ENCODE measurements around the gene POLDIP3. TPM values are rescaled to one million over a fixed set of nuclear protein-coding genes. Genes with fewer than 3 reads are reported as not detected.

Gene POLDIP3, protein sequence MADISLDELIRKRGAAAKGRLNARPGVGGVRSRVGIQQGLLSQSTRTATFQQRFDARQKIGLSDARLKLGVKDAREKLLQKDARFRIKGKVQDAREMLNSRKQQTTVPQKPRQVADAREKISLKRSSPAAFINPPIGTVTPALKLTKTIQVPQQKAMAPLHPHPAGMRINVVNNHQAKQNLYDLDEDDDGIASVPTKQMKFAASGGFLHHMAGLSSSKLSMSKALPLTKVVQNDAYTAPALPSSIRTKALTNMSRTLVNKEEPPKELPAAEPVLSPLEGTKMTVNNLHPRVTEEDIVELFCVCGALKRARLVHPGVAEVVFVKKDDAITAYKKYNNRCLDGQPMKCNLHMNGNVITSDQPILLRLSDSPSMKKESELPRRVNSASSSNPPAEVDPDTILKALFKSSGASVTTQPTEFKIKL
- 10 to 100 TPM; 23.5 to 38.4 (median 29.0) TPM for total RNA-seq
- polyA plus RNA-seq = 10 to 100 TPM; 13.0 to 42.7 TPM
- long read RNA-seq, donor 1, transcript POLDIP3-201 (9 exons, 3,441 nt) = major isoform, 38 of 67 reads
- long read RNA-seq, donor 1, partial matches to known transcripts = 4 of 67 reads
- long read RNA-seq, donor 1, other reads (novel, unspliced or antisense) = 21 of 67 reads
- long read RNA-seq, donor 2, transcript POLDIP3-203 (8 exons, 3,323 nt) = minor isoform, 18 of 237 reads
- long read RNA-seq, donor 2, transcript POLDIP3-201 (9 exons, 3,441 nt) = major isoform, 141 of 237 reads
- long read RNA-seq, donor 2, partial matches to known transcripts = 44 of 237 reads
- long read RNA-seq, donor 2, other reads (novel, unspliced or antisense) = 34 of 237 reads
- long read RNA-seq, donor 3, transcript POLDIP3-201 (9 exons, 3,441 nt) = major isoform, 51 of 94 reads
- long read RNA-seq, donor 3, transcript POLDIP3-203 (8 exons, 3,323 nt) = minor isoform, 6 of 94 reads
- long read RNA-seq, donor 3, partial matches to known transcripts = 14 of 94 reads
- long read RNA-seq, donor 3, other reads (novel, unspliced or antisense) = 23 of 94 reads

DNA sequence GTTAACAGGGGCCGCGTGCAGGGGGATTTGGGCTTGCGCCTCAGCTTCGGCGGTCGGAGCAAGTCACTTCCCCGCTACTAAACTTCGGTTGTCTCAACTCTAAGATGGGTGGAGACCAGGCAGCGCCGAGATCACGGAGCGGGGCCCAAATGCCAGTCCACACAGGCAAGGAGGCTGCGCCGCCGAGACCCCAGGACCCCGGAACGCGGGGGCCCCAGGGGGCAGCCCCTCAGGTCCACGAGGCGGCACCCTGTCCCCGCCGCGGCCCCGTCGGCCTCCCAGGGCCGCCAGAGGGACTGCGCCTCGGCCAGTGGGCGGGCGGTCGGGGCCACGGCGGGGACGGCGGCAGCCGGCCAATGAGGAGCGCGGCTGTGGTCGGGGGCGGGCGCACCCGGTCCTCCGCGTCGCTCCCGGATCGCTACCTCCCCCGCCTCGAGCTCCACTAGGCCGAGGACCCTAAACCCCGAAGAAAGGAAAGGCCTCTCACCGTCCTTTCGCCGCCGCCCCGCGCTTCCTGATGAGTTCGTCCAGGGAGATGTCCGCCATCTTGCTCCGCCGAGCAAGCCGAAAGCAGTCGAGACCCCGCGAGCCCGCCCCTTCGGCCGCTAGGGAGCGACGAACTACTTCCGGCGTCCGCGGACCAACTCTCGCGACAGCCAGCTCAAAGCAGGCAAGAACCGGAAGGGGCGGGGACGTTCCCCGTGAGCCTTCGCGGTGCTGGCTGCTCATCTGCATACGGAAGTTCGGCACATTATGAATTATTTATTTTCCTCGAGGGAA, at the start of gene POLDIP3:
Gene POLDIP3 (minus strand): TSS at position 572 of the 780 bp plus-strand sequence. CDS start 26 bp downstream, at position 546.
- no peaks in the 10 kb centered on the region for H3K9me3 ChIP-seq
- H3K4me3 ChIP-seq = peak within 1 kb of the TSS; percentile 66 to 98 (median 88)
- 0 to 1% (median 1%) methylated on average over 53 to 85 of the region's 85 CpGs for WGBS, 4 donors
- ATAC-seq (peak; percentile 88 to 93 (median 89)), DNase-seq (peak; percentile 99 to 100 (median 99))
- intact Hi-C loops (cut with DNase I) = loop anchor here in 4 of 10 donors (2.0 to 10.0 kb wide), 3 partner anchors 32 to 100 kb away; partner anchors contain the start of genes CYB5R3 (in 1 of the 4) and RRP7A (in 1 of the 4)
- no peaks in the 10 kb centered on the region for H3K27me3 ChIP-seq
- peaks cover 9 to 68% (median 53%) of the 10 kb centered on the region in 12 donors for H3K4me1 ChIP-seq
- peaks cover 0 to 29% (median 11%) of the 10 kb centered on the region in 9 donors for H3K36me3 ChIP-seq
- H3K27ac ChIP-seq = peak within 1 kb of the TSS; percentile 90 to 99 (median 97)
- TF ChIP-seq POLR2A (IDR thresholded peaks at IDR 0.05) = peak in 1 of 2 donors; percentile 78
- TF ChIP-seq, protein P1, sequence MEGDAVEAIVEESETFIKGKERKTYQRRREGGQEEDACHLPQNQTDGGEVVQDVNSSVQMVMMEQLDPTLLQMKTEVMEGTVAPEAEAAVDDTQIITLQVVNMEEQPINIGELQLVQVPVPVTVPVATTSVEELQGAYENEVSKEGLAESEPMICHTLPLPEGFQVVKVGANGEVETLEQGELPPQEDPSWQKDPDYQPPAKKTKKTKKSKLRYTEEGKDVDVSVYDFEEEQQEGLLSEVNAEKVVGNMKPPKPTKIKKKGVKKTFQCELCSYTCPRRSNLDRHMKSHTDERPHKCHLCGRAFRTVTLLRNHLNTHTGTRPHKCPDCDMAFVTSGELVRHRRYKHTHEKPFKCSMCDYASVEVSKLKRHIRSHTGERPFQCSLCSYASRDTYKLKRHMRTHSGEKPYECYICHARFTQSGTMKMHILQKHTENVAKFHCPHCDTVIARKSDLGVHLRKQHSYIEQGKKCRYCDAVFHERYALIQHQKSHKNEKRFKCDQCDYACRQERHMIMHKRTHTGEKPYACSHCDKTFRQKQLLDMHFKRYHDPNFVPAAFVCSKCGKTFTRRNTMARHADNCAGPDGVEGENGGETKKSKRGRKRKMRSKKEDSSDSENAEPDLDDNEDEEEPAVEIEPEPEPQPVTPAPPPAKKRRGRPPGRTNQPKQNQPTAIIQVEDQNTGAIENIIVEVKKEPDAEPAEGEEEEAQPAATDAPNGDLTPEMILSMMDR (IDR thresholded peaks at IDR 0.05) = peak in 10 of 12 donors; percentile 3 to 61 (median 26)

DNA sequence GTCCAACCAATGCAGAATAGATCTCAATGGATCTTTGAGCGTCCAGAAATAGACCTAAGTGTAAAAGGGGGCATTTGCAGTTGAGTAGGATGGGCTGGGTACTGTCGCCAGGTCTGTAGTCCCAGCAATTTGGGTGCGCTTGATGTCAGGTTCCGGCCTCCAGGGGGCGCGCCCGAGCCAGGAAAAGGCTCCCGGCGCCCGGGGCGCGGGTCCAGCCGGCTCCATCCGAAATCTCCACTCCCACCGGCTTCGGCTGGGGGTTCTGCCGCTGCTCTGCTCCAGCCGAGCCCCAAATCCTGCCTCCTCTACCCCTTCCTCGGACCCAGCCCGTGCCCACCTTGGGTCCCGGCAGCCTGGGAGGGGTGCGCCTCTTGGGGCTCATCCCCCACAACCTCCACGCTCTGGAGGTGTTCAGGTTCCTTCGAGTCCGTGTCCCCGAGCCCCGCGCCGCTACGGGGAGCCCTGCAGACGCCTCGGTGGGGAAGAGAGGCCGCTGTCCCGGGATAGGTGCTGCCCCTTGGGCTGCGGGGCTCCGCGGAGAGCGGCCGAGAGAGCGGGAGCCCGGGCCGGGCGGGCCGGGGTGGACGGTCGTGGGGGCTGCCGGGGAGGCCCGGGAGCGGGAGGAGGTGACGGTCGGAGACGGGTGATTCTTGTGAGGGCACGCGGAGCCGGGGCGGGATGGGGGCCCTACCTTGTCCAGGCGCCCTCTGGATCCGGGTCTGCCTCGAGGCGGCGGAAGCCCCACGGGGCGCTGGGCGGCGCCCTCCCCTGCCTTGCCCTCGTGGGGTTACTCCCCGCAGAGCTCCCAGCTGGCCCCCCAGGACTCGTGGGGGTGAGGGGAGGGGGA, 47.5 kb upstream of the POLDIP3 start:
- intact Hi-C loops (cut with DNase I) = loop anchor here in 9 of 10 donors (2.0 to 10.0 kb wide), 8 partner anchors 53 to 430 kb away; partner anchors contain the start of gene A4GALT (in 1 of the 9)
- no peak for TF ChIP-seq POLR2A (IDR thresholded peaks at IDR 0.05)
- TF ChIP-seq, protein P1 (IDR thresholded peaks at IDR 0.05) = peak; percentile 77 to 93 (median 84)
- peak; percentile 81 to 92 (median 84) for DNase-seq
- no peaks in the 10 kb centered on the region for H3K36me3 ChIP-seq
- H3K4me3 ChIP-seq = peak overlapping the region; percentile 26 to 75 (median 57)
- peak overlapping the region in 11 of 12 donors; percentile 22 to 76 (median 58) for H3K27ac ChIP-seq
- no peaks in the 10 kb centered on the region for H3K9me3 ChIP-seq
- H3K4me1 ChIP-seq = peaks cover 0 to 16% (median 11%) of the 10 kb centered on the region in 12 donors
- H3K27me3 ChIP-seq = peaks cover 0 to 9% (median 0%) of the 10 kb centered on the region in 9 donors
- ATAC-seq = peak; percentile 60 to 95 (median 92)
- WGBS, 4 donors = 3 to 11% (median 5%) methylated on average over 21 to 68 of the region's 68 CpGs

DNA sequence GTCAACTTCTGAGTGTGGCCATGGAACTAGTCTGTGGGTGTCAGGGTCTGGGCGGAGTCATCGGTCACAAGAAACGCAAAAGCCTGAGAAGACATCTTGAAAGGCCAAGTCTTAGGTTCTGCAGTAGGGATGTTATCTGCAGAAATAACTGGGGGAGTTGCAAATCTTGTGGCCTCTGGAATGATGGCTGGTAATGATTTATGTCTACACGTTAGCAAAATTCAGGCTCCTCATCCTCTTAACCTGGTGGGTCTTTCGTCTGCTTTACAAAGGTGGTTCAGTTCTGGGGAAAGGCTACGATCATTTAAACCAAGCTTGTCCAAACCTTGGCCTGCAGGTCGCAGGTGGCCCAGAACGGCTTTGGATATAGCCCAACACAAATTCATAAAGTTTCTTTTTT, 41.9 kb upstream of the POLDIP3 start:
- ATAC-seq (no peak), DNase-seq (no peak)

More for the DNA sequence above, 41.9 kb upstream of the POLDIP3 start:
- H3K27me3 ChIP-seq = no peaks in the 10 kb centered on the region
- intact Hi-C loops (cut with DNase I) = loop anchor here in 1 of 10 donors (10.0 kb wide), 1 partner anchor 158 kb away; no protein-coding TSS in a partner anchor
- 96 to 97% (median 97%) methylated on average over 8 of the region's 8 CpGs for WGBS, 4 donors
- no peak overlapping the region for H3K4me3 ChIP-seq
- H3K9me3 ChIP-seq = no peaks in the 10 kb centered on the region
- peaks cover 0 to 4% (median 1%) of the 10 kb centered on the region in 12 donors for H3K4me1 ChIP-seq
- TF ChIP-seq, protein P1 (IDR thresholded peaks at IDR 0.05) = no peak
- no peak for TF ChIP-seq POLR2A (IDR thresholded peaks at IDR 0.05)
- no peak overlapping the region for H3K27ac ChIP-seq
- H3K36me3 ChIP-seq = no peaks in the 10 kb centered on the region
